ENCODE measurements around the gene NLRX1. TPM values are rescaled to one million over a fixed set of nuclear protein-coding genes. Genes with fewer than 3 reads are reported as not detected.
"Not testable (repeated sequence)": the region's sequence is repeated elsewhere in the genome, so short reads cannot be mapped to it uniquely, and the experiment has no call there.

Gene NLRX1
- total RNA-seq, 1 donor from 2014 or later = 2.0 TPM

GRCh38 chr11:119180729-119181676 is 12.5 kb downstream of the NLRX1 start:
- no peak for FAIRE-seq
- DNase-seq (ENCODE audit: low spot score in 2 of 2) = no peak

- DNase-seq (ENCODE audit: low spot score in 2 of 2) (no peak), FAIRE-seq (no peak)
Measured at GRCh38 chr11:119181677-119182412, 13.3 kb downstream of the NLRX1 start.

- FAIRE-seq; DNase-seq (ENCODE audit: low spot score in 2 of 2): not testable (repeated sequence)
Measured at GRCh38 chr11:119184399-119184798, 15.9 kb downstream of the NLRX1 start.

- DNase-seq (ENCODE audit: low spot score in 2 of 2) (no peak), FAIRE-seq (no peak)
Measured at GRCh38 chr11:119185981-119186634, 17.6 kb downstream of the NLRX1 start.

- DNase-seq (ENCODE audit: low spot score in 2 of 2) = no peak
- FAIRE-seq = no peak
Measured at GRCh38 chr11:119187123-119187892, 18.8 kb downstream of the NLRX1 start.

GRCh38 chr11:119188067-119188466 is 19.5 kb downstream of the NLRX1 start:
- no peak for FAIRE-seq

GRCh38 chr11:119188887-119189286 is 20.4 kb downstream of the NLRX1 start:
- FAIRE-seq (no peak), DNase-seq (ENCODE audit: low spot score in 2 of 2) (no peak)

More at GRCh38 chr11:119188067-119188466, 19.5 kb downstream of the NLRX1 start:
- no peak for DNase-seq (ENCODE audit: low spot score in 2 of 2)

- FAIRE-seq (no peak), DNase-seq (ENCODE audit: low spot score in 2 of 2) (no peak)
Measured at GRCh38 chr11:119189393-119189792, 20.9 kb downstream of the NLRX1 start.

- no peak for DNase-seq (ENCODE audit: low spot score in 2 of 2)
- FAIRE-seq = no peak
Measured at GRCh38 chr11:119190531-119190930, 22.0 kb downstream of the NLRX1 start.

- FAIRE-seq; DNase-seq (ENCODE audit: low spot score in 2 of 2): not testable (repeated sequence)
Measured at GRCh38 chr11:119191265-119191664, 22.7 kb downstream of the NLRX1 start.

GRCh38 chr11:119192111-119192510 is 23.6 kb downstream of the NLRX1 start:
- no peak for DNase-seq (ENCODE audit: low spot score in 2 of 2)
- no peak for FAIRE-seq

GRCh38 chr11:119193001-119193400 is 24.5 kb downstream of the NLRX1 start:
- no peak for DNase-seq (ENCODE audit: low spot score in 2 of 2)
- FAIRE-seq = no peak

GRCh38 chr11:119193626-119194025 is 25.1 kb downstream of the NLRX1 start:
- no peak for FAIRE-seq
- DNase-seq (ENCODE audit: low spot score in 2 of 2) = no peak

GRCh38 chr11:119194811-119195440 is 26.4 kb downstream of the NLRX1 start:
- DNase-seq (ENCODE audit: low spot score in 2 of 2) (no peak), FAIRE-seq (no peak)

GRCh38 chr11:119195680-119196079 is 27.2 kb downstream of the NLRX1 start:
- DNase-seq (ENCODE audit: low spot score in 2 of 2) (peak in 1 of 2 donors; percentile 7), FAIRE-seq (no peak)

GRCh38 chr11:119196833-119197483 is 28.4 kb downstream of the NLRX1 start:
- DNase-seq (ENCODE audit: low spot score in 2 of 2) (peak; percentile 58 to 83), FAIRE-seq (no peak)

GRCh38 chr11:119198925-119199324 is 30.4 kb downstream of the NLRX1 start:
- DNase-seq (ENCODE audit: low spot score in 2 of 2) (no peak), FAIRE-seq (no peak)

GRCh38 chr11:119201236-119201635 is 32.7 kb downstream of the NLRX1 start:
- FAIRE-seq; DNase-seq (ENCODE audit: low spot score in 2 of 2): not testable (repeated sequence)

- FAIRE-seq (no peak), DNase-seq (ENCODE audit: low spot score in 2 of 2) (no peak)
Measured at GRCh38 chr11:119202554-119202953, 34.0 kb downstream of the NLRX1 start.

Measured in frontal cortex (tissue), 4 donors.